HG03460 (cell line): ENCODE results near the gene ALOX12.
"Not testable (repeated sequence)": the region's sequence is repeated elsewhere in the genome, so short reads cannot be mapped to it uniquely, and the experiment has no call there.

ENCODE experiments used
- ATAC-seq: cut with Tn5 transposase; IDR thresholded peaks from one replicate; pipeline ENCODE4 v1.9.1; 2021; ENCODE audit not compliant: unreplicated experiment

ALOX12 gene, protein sequence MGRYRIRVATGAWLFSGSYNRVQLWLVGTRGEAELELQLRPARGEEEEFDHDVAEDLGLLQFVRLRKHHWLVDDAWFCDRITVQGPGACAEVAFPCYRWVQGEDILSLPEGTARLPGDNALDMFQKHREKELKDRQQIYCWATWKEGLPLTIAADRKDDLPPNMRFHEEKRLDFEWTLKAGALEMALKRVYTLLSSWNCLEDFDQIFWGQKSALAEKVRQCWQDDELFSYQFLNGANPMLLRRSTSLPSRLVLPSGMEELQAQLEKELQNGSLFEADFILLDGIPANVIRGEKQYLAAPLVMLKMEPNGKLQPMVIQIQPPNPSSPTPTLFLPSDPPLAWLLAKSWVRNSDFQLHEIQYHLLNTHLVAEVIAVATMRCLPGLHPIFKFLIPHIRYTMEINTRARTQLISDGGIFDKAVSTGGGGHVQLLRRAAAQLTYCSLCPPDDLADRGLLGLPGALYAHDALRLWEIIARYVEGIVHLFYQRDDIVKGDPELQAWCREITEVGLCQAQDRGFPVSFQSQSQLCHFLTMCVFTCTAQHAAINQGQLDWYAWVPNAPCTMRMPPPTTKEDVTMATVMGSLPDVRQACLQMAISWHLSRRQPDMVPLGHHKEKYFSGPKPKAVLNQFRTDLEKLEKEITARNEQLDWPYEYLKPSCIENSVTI

DNA sequence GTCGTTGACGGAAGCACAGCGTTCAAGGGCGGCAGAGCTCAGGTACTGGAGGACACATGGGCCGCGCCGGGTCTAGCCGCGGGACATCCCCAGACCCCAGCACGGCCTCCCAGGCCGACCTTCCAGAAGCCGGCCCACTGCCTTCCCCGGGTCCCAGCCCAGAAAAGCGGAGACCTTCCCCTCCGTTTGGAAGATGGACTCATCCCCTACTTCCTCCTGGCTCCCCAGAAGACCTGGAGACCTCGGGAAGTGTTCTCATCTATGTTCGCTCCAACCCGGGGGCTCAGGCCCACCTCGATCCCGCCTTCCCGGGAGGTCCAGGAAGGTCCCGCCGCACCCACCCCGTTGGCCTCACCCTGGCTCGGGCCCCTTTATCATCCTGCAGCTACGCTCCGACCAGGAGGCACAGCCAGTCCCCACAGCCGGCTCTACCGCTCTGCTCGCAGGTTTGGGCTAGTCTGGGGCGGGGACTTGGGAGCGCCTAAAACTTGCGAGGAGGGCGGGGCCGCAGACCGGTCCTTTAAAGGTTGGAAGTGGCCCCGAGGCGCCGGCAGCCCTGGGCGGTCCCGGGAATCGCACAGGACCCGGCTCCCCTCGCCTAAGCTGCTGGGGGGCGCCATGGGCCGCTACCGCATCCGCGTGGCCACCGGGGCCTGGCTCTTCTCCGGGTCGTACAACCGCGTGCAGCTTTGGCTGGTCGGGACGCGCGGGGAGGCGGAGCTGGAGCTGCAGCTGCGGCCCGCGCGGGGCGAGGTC, at the start of gene ALOX12:
Gene ALOX12, plus strand, starts transcription at position 550 of the 756 bp plus-strand sequence. Its CDS starts 69 bp downstream, at position 619.
- no peak for ATAC-seq

GRCh38 chr17:6947745-6948144, 48.1 kb upstream of the ALOX12 start:
- ATAC-seq, result no peak

DNA sequence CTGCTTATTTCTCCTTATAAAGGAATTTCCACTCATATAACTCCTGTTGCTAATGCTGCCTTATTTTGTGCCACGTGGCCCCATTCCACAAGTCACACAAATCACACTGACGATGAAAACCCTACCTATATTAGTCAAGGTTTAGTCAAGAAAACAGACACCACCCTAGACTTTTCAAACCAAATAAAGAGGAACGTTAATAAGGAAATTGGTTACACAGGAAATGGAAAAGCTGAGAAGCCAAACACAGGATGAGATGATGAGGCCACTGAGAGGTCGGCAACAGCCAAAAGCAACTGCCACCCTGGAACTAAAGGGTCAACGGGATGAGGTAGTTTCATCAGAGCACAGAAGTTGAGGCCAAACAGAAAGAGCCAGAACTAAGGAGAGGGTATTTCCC, 47.3 kb upstream of the ALOX12 start:
- ATAC-seq, result no peak

- no peak for ATAC-seq
These were observed 46.9 kb upstream of the ALOX12 start for GRCh38 chr17:6948976-6949375.

- ATAC-seq, result not testable (repeated sequence)
These were observed 44.9 kb upstream of the ALOX12 start for GRCh38 chr17:6950938-6951337.

GRCh38 chr17:6953689-6954088, 42.2 kb upstream of the ALOX12 start:
- ATAC-seq, result no peak

GRCh38 chr17:6959700-6960099, 36.1 kb upstream of the ALOX12 start:
- no peak for ATAC-seq

DNA sequence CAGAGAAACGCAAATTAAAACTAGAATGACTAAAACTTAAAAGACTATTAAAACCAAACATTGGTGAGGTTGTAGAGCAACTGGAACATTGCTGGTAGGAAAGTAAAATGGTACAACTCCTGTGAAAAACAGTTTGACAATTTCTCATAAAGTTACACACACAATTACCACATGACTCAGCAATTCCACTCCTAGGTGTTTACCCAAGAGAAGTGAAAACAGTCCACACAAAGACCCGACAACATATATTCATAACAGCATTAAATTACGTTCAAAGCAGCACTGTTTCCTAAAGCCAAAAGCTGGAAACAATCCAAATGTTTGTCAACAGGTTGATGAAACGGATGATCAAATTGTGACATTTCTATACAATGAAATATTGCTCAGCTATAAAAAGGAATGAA, 26.5 kb upstream of the ALOX12 start:
- ATAC-seq, result no peak

DNA sequence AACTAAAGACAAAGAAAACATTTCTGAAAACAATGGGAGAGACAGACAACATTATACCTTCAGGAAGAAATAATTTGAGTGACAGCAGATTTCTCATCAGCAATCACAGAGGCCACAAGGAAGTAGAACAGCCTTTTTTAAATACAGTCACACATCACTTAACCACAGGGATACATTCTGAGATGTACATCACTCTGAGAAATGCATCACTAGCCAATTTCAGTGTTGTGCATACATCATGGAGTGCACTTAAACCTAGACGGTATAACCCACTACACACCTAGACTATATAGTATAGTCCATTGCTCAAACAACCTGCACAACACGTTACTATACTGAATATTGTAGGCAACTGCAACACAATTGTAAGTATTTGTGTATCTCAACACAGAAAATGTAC, 24.9 kb upstream of the ALOX12 start:
- no peak for ATAC-seq

DNA sequence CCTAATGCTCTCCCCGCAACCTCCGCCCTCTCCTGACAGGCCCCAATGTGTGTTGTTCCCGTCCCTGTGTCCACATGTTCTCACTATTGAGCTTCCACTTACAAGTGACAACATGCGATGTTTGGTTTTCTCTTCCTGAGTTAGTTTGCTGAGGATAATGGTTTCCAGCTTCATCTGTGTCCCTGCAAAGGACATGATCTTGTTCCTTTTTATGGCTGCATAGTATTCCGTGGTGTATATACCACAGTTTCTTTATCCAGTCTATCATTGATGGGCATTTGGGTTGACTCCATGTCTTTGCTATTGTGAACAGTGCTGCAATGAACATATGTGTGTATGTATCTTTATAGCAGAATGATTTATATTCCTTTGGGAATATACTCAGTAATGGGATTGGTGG, 16.4 kb upstream of the ALOX12 start:
- not testable (repeated sequence) for ATAC-seq

DNA sequence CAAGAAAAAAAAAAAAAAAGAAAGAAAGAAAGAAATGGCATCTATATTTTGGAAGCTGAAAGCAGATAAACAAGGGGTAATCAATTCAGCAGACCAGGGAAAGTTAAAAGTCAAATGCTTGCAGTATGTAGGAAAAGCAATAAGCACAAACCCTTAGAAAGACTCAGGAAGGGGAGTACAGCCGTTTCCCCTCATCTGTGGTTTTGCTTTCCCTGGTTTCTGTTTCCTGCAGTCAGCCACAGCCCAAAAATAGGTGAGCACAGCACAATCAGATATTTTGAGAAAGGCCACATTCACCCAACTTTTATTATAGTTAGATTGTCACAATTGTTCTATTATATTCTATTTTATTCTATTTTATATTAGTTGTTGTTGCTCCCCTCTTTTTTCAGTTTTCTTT, 14.4 kb upstream of the ALOX12 start:
- no peak for ATAC-seq

DNA sequence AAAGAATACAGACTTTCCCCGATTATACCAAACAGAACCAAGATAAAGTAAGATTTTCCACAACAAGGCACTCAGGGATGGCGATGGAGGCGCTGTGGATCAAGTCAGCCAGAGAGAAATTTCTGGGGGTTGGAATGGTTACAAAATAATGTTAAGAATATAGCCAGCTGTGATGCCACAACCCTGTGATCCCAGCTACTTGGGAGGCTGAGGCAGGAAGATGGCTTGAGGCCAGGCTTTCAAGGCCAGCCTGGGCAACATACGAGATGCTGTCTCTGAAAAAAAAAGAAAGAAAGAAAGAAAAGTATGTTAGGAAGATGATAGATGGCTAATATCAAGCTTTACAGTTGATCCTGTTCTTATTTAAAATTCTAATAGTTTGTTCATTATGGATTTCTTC, 10.6 kb upstream of the ALOX12 start:
- ATAC-seq, result no peak

DNA sequence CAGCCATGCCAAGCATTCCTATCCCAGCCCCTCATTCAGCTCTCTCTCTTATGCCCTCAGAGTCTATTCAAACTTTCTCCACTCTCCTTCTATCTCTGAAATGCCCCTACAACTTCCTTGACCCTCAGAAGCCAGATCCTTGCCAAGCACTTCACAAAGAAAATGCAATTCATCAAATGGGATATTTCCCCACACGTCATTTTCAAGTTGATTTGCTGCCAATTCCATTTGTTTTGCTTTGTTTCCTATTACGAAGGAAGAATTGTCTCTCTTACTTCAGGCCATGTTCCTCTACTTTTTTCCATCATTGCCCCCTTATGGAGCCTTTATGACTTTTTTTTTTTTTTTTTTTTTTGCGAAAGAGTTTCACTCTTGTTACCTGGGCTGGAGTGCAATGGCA, 9.2 kb upstream of the ALOX12 start:
- ATAC-seq, result no peak

- no peak for ATAC-seq
These were observed 6.1 kb upstream of the ALOX12 start for GRCh38 chr17:6989779-6990178.

GRCh38 chr17:6993613-6994056, 2.2 kb upstream of the ALOX12 start:
- ATAC-seq, result not testable (repeated sequence)

DNA sequence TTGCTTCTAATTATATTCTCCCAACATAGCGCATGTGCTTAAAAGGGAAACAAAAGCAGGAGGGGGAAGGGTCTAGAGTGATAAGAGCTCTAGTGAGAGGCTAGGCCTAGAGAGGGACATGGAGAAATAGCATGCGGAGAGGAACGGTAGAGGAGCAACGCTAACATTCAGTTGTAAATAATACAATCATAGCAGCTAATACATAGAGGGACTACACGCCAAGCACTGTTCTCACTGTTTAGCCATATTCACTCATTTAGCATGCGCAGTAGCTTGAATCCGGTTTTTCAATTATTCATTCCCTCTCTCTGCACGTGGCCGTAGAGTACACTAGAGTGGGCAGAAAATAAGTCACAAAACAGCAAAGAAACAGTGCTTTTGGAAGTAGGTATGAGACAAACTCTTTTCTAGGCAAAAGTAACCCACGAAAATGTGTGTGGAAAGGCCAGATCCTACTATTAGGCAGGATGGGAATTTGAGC, 1.7 kb upstream of the ALOX12 start:
- ATAC-seq, result no peak

GRCh38 chr17:6994666-6995256, 1.1 kb upstream of the ALOX12 start:
- ATAC-seq, result no peak

DNA sequence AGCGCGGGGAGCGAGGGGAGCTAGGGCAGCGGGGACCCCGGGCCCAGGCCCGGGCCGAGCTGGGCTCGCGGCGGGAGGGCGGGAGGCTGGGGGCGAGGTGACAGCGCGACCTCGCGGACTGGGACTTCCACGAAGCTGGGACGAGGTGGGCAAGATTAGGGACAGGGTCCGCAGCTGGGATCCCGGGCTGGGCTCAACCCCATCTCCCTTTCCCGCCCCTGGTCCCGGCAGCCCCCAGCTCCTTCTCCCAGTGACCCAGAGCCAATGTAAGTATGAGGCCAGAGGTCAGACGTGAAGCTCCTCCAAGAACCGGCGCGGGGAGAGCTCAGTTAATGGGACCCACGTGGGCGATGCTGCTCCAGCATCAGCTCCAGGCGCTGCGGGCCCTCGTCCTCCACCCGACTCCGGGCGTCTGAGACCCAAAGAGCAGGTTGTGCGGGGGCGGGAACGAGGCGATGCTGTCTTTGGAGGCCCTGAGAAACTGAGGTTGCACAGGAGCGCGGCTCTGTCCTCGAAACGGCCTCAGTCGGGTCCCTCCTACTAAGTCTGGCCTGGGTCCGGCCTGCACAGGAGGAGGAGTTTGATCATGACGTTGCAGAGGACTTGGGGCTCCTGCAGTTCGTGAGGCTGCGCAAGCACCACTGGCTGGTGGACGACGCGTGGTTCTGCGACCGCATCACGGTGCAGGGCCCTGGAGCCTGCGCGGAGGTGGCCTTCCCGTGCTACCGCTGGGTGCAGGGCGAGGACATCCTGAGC, 585 bp downstream of the ALOX12 start:
- no peak for ATAC-seq

GRCh38 chr17:6997171-6997570, 1.3 kb downstream of the ALOX12 start:
- no peak for ATAC-seq

DNA sequence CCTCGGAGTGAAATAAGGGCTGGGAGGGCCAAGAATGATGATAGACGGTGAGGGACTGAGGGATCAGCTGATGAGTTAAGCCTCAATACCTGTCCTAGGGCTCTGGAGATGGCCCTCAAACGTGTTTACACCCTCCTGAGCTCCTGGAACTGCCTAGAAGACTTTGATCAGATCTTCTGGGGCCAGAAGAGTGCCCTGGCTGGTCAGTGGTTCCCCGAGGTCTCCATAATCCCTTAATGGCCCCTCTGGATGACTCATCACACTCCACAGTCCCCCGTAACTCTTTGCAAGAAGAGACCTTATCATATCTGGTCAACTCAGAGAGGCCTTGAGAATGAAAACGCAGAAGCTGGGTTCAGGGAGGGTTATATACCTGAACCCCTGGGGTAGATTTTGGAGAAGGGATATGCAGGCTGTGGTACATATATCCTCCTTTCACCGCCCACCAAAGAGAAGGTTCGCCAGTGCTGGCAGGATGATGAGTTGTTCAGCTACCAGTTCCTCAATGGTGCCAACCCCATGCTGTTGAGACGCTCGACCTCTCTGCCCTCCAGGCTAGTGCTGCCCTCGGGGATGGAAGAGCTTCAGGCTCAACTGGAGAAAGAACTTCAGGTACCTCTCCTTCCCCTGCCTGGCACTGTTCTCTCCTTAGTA, 3.1 kb downstream of the ALOX12 start:
- ATAC-seq, result no peak
